Naive B cell (primary cell): Measurements from ENCODE around the gene PPP1R14C. TPM values are rescaled to one million over a fixed set of nuclear protein-coding genes. Genes with fewer than 3 reads are reported as not detected.
A peak's percentile ranks its signal among the peaks of the same experiment; 100 is the strongest.
"Not testable (repeated sequence)": the region's sequence is repeated elsewhere in the genome, so short reads cannot be mapped to it uniquely, and the experiment has no call there.

ENCODE experiments used
- ATAC-seq, 2 donors: fragments of 150-1000 bp; cut with Tn5 transposase; 2 replicates each; pipeline ENCODE4 v1.10.0; 2021; ENCODE audit warnings: low read depth in 2 of 2, mild to moderate bottlenecking in 2 of 2, moderate library complexity in 2 of 2
- DNase-seq: peaks from one replicate; pipeline ENCODE4 v3.0.0; 2022
- H3K27ac Mint-ChIP-seq, 6 donors: one replicate each; pipeline ENCODE4 v1.8.0; 2020 to 2022; ENCODE audit warnings: mild to moderate bottlenecking in 6 of 6, mixed read lengths in 6 of 6, moderate library complexity in 5 of 6, inconsistent platforms in 2 of 6
- H3K27me3 Mint-ChIP-seq, 3 donors: one replicate each; pipeline ENCODE4 v1.8.0; 2021 to 2022; ENCODE audit warnings: mixed read lengths in 3 of 3, mild to moderate bottlenecking in 1 of 3
- H3K36me3 Mint-ChIP-seq, 2 donors: one replicate each; pipeline ENCODE4 v1.8.0; 2020 to 2022; ENCODE audit warnings: mixed read lengths in 2 of 2, inconsistent platforms in 1 of 2, mild to moderate bottlenecking in 1 of 2
- H3K4me1 Mint-ChIP-seq, 3 donors: one replicate each; pipeline ENCODE4 v1.8.0; 2020 to 2022; ENCODE audit warnings: mixed read lengths in 3 of 3, inconsistent platforms in 1 of 3, mild to moderate bottlenecking in 1 of 3, moderate library complexity in 1 of 3
- H3K4me3 Mint-ChIP-seq, 8 donors: one replicate each; pipeline ENCODE4 v1.8.0; 2020 to 2022; ENCODE audit warnings: mild to moderate bottlenecking in 8 of 8, mixed read lengths in 8 of 8, moderate library complexity in 8 of 8, inconsistent platforms in 2 of 8
- H3K9me3 Mint-ChIP-seq, 7 donors: one replicate each; pipeline ENCODE4 v1.8.0; 2020 to 2022; ENCODE audit warnings: mixed read lengths in 7 of 7, mild to moderate bottlenecking in 5 of 7, inconsistent platforms in 2 of 7, moderate library complexity in 1 of 7
- polyA plus RNA-seq, 6 donors: library from polyadenylated mRNA; unstranded; fragments of 300-500 nt; fragmentation: Illumina TruSeq; gene quantifications; one replicate each; pipeline ENCODE4 v1.2.3, GENCODE V29; 2021; ENCODE audit warnings: low read depth in 6 of 6

PPP1R14C gene
- polyA plus RNA-seq, 6 donors from 2014 or later = 0.22 TPM; not detected in 5

DNA sequence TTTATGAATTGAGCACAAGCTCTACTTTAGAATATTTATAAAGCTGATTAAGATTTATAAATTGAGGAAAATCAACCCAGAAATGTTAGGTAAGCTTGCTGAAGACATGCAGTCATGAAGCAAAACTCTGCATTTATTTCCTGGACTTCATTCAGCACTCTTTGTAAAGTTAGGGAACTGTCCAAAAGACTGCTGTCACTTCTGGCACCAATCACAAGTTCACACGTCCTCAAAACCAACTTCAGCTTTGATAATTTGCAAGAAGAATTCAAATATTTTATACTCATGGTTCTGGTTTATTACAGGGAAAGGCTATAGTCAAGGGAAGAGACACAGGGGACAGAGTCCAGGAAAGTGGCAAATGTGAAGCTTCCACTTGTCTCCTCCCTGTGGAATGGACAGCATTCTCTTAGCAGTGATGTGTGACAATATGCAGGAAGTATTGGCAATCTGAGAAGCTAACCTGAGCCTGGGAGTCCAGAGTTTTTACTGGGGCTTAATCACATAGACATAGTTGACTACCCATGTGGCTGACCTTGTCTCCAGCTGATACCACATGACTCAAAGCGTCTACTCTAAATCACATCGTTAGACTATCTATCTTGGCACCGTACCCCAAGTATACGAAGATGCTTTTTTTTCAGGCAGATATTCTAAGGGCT is 85.4 kb downstream of the PPP1R14C start:
- peaks cover 0 to 7% (median 0%) of the 10 kb centered on the region in 7 donors for H3K9me3 Mint-ChIP-seq
- peaks cover 18 to 39% (median 34%) of the 10 kb centered on the region in 3 donors for H3K27me3 Mint-ChIP-seq
- no peak overlapping the region for H3K4me3 Mint-ChIP-seq
- ATAC-seq = no peak
- peaks cover 4 to 6% of the 10 kb centered on the region in 2 donors for H3K36me3 Mint-ChIP-seq
- DNase-seq = no peak
- no peak overlapping the region for H3K27ac Mint-ChIP-seq
- H3K4me1 Mint-ChIP-seq = no peaks in the 10 kb centered on the region

DNA sequence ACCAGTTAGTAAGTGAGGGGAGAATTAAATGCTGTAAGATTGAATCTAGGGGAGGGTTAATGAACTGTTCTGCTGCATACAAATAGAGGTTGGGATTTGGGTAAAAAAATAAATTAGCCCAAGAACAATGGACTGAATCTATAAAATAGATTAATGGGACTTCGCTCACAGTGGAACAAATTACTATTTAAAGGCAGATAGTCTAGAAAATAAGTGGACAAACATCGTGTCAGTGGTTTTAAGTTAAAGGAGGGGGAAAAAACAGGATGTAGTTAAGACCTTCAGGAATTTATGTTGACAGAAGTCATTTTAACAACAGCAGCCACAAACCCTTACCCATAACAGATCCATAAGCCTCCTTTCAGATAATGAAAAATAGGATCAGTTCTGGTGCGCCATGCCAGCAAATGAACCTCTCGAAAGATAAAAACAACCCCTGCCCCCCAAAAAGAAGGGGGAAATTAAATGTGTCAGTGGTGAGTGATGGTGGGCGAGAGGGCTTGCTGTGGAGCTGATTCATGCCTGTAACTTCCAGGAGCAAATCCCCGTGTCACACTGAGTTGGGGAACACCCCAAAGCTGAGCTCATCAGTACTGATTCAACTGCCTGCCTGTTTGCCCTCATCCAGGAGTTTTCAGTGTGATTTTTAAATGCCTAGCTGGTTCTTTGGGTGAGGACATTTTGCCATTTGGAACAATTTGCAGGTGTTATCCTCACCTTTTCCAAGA is 86.8 kb downstream of the PPP1R14C start:
- no peak for ATAC-seq
- Mint-ChIP-seq H3K27ac (no peak overlapping the region), H3K36me3 (peaks cover 4 to 6% of the 10 kb centered on the region in 2 donors), H3K9me3 (peaks cover 0 to 9% (median 0%) of the 10 kb centered on the region in 7 donors), H3K27me3 (peaks cover 15 to 34% (median 25%) of the 10 kb centered on the region in 3 donors), H3K4me1 (no peaks in the 10 kb centered on the region), H3K4me3 (no peak overlapping the region)
- no peak for DNase-seq

DNA sequence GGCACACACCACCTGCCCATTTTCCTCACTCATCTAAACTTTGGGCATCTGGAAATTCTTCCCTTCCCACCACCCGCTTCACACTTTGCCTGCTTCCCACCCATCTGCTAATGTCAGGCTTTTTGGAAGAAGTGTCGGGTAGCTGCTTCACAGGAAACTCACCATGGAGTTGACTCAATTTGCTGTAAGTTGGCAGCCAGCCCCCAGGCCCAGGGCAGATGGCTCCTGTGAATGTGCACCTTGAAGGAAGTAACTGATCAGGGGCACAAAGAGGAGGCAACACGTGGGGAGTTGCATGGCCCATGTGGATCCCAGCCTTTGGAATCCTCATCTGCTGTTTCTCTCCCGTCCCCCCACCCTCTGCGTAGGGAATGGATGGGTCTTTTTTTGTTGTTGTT is 87.3 kb downstream of the PPP1R14C start:
- peaks cover 15 to 34% (median 23%) of the 10 kb centered on the region in 3 donors for H3K27me3 Mint-ChIP-seq
- H3K4me3 Mint-ChIP-seq = no peak overlapping the region
- DNase-seq (no peak), ATAC-seq (no peak)
- peaks cover 0 to 6% of the 10 kb centered on the region in 2 donors for H3K36me3 Mint-ChIP-seq
- no peaks in the 10 kb centered on the region for H3K4me1 Mint-ChIP-seq
- peaks cover 0 to 9% (median 0%) of the 10 kb centered on the region in 7 donors for H3K9me3 Mint-ChIP-seq
- H3K27ac Mint-ChIP-seq = no peak overlapping the region

DNA sequence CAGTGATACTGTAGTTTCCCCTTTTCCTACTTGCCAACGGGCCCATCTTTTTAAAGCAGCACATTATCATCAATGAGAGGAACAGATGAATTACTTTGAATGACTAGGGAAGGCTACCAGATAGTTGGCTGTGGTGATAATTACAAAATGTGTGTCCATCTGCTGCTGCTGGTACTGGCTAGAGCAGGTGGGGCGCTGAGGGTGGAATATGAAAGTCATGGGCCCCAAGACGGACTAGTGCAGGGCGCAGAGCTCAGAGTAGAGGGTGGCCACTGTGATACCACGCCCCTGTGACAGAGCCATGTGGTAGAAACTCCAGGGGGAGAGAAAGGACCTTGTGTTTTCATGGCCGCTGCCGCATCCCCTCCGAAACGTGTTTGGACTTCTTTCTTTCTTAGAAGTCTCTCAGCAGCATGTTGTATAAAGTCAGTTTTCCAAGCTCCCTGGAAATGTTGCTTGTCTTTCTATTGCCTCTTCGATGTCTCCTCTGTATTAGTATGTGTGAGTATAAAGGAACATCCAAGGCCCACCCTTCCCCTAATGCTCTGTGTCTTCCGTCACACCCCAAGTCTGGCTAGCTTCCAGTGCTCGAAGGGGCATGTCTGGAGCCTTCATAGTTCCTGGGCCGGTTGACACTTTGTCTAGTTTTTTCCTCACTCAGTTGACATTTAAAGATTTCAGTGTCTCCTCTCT is 88.1 kb downstream of the PPP1R14C start:
- Mint-ChIP-seq H3K4me1 (peaks cover 0 to 2% (median 0%) of the 10 kb centered on the region in 3 donors), H3K4me3 (no peak overlapping the region), H3K36me3 (peaks cover 0 to 6% of the 10 kb centered on the region in 2 donors), H3K27me3 (peaks cover 15 to 36% (median 29%) of the 10 kb centered on the region in 3 donors), H3K9me3 (peaks cover 0 to 9% (median 0%) of the 10 kb centered on the region in 7 donors), H3K27ac (no peak overlapping the region)
- DNase-seq = no peak
- ATAC-seq = no peak

DNA sequence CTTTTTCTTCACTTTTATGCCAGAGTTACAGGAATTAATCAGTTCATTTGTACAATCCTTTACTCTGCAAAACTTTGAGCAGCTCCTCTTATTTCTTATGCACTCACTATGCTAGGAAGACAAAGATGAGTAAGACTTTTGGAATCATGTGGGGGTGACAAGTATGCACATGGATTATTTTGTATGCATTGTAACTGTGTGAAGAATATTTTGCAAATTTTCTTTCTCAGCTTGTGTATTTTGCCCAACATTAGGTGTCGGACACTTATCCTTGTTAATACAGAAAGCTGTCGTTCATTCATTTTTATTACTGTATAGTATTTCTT is 88.6 kb downstream of the PPP1R14C start:
- H3K27me3 Mint-ChIP-seq = peaks cover 20 to 41% (median 35%) of the 10 kb centered on the region in 3 donors
- ATAC-seq (no peak), DNase-seq (no peak)
- H3K27ac Mint-ChIP-seq = no peak overlapping the region
- H3K36me3 Mint-ChIP-seq = peaks cover 0 to 6% of the 10 kb centered on the region in 2 donors
- no peak overlapping the region for H3K4me3 Mint-ChIP-seq
- H3K9me3 Mint-ChIP-seq = peaks cover 0 to 9% (median 0%) of the 10 kb centered on the region in 7 donors
- H3K4me1 Mint-ChIP-seq = peaks cover 0 to 6% (median 0%) of the 10 kb centered on the region in 3 donors

DNA sequence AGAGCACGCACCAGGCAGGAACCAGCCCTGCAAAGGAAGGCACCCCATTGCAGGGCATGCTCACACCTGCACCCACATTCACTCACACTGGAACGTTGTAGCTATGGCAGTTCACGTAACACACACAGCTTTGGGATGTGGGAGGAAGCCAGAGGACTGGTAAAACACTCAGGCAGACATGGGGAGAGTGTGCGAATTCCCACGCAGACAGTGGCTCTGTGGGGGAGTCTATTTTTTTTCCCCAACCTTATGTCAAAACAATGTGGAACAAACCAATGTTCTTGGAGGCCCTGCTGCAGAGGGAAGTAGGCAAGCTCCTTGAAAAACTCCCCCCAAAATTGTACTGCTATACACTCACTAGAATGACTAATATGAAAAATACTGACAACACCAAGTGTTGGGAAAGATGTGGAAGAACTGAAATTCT is 91.0 kb downstream of the PPP1R14C start:
- peaks cover 0 to 9% (median 0%) of the 10 kb centered on the region in 7 donors for H3K9me3 Mint-ChIP-seq
- no peak for DNase-seq
- peaks cover 0 to 6% (median 0%) of the 10 kb centered on the region in 3 donors for H3K4me1 Mint-ChIP-seq

DNA sequence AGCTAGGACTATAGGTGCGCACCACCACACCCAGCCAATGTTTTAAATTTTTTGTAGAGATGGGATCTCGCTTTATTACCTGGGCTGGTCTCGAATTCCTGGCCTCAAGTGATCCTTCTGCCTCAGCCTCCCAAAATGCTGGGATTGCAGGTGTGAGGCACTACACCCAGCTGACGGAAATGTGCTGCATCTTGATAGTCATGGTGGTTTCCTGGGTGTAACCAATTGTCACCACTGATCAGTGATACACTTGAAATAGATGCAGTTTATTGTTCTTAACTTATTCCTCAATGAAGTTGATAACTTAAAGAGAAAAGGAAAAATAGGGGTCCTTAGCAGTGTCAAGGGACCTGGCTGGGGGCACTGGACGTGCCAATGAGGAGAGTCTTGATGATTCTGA is 92.4 kb downstream of the PPP1R14C start:
- ATAC-seq (no peak), DNase-seq (no peak)
- H3K27me3 Mint-ChIP-seq = peaks cover 16 to 36% (median 27%) of the 10 kb centered on the region in 3 donors
- no peak overlapping the region for H3K4me3 Mint-ChIP-seq
- peaks cover 0 to 13% of the 10 kb centered on the region in 2 donors for H3K36me3 Mint-ChIP-seq
- H3K27ac Mint-ChIP-seq = peak overlapping the region in 1 of 6 donors; percentile 15
- H3K4me1 Mint-ChIP-seq = peaks cover 0 to 6% (median 0%) of the 10 kb centered on the region in 3 donors
- H3K9me3 Mint-ChIP-seq = peaks cover 0 to 9% (median 6%) of the 10 kb centered on the region in 7 donors

More for the DNA sequence above, 91.0 kb downstream of the PPP1R14C start:
- Mint-ChIP-seq H3K36me3 (peaks cover 0 to 6% of the 10 kb centered on the region in 2 donors), H3K4me3 (no peak overlapping the region), H3K27me3 (peaks cover 20 to 36% (median 32%) of the 10 kb centered on the region in 3 donors), H3K27ac (peak overlapping the region in 1 of 6 donors; percentile 23)
- ATAC-seq = no peak

DNA sequence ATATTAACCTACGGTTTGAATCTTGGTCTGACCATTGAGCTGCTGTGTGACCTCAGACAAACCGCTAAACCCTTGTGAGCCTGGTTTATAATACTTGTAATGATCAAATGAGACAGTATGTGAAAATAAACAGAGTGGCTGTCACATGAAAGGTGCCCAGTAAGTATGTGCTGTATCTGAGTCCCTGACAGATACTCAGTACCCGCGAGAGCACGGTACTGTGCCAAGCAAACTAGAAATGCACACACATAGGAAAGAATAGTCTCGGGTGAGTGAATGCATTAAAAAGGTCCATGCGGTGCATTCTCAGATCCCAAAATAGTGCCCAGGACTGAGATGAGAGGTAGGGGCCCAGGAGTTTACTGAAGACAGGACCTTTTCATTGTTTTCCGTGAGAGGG is 93.3 kb downstream of the PPP1R14C start:
- DNase-seq (no peak), ATAC-seq (no peak)
- Mint-ChIP-seq H3K4me3 (no peak overlapping the region), H3K9me3 (peaks cover 0 to 9% (median 6%) of the 10 kb centered on the region in 7 donors), H3K27ac (peak overlapping the region in 1 of 6 donors; percentile 37), H3K36me3 (peaks cover 0 to 12% of the 10 kb centered on the region in 2 donors), H3K27me3 (peaks cover 9 to 29% (median 18%) of the 10 kb centered on the region in 3 donors), H3K4me1 (peaks cover 0 to 6% (median 0%) of the 10 kb centered on the region in 3 donors)

DNA sequence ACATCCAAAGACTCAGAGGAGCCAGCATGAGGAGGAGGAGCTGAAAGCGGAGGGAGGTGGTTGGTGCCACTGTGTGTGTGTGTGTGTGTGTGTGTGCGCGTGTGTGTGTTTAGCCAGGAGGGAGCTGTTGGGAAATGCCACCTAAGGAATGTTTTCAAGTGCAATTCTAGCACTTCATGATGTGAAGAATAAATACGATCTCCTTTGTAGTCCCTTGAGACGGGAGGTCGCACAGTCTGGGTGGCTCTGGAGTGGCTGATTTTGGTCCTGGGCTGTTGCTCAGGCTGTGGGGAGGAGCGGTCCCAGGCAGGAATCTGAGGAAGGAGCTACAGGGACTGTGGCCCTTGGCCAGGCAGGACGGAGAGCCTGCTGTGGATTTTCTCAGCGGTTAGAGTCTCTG is 93.7 kb downstream of the PPP1R14C start:
- DNase-seq (no peak), ATAC-seq (no peak)
- peaks cover 0 to 6% (median 0%) of the 10 kb centered on the region in 3 donors for H3K4me1 Mint-ChIP-seq
- peaks cover 0 to 9% (median 6%) of the 10 kb centered on the region in 7 donors for H3K9me3 Mint-ChIP-seq
- H3K36me3 Mint-ChIP-seq = peaks cover 0 to 8% of the 10 kb centered on the region in 2 donors
- H3K27ac Mint-ChIP-seq = peak overlapping the region in 1 of 6 donors; percentile 37
- H3K27me3 Mint-ChIP-seq = peaks cover 5 to 29% (median 13%) of the 10 kb centered on the region in 3 donors
- peak overlapping the region in 1 of 8 donors; percentile 42 for H3K4me3 Mint-ChIP-seq

DNA sequence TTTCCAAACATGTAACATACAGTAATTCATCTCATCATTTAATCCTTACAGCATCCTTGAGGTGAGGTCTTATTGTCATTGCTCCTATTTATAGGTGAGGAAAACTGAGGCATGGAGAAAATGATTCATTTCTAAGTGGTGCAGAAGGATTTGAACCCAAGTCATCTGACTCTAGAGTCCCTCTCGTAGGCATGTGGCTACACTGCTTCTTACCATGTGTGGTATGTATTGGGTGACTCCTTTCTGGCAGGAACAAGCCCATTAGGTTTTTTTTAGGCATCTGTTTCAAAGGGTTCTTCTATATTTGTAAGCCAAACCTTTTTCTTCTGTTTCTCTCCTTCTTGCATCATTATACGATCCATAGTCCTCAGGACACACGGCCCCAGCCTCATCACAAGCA is 94.8 kb downstream of the PPP1R14C start:
- DNase-seq (no peak), ATAC-seq (no peak)
- peaks cover 0 to 8% (median 4%) of the 10 kb centered on the region in 7 donors for H3K9me3 Mint-ChIP-seq
- peaks cover 0 to 13% (median 0%) of the 10 kb centered on the region in 3 donors for H3K4me1 Mint-ChIP-seq
- H3K27ac Mint-ChIP-seq = peak overlapping the region in 1 of 6 donors; percentile 51
- H3K36me3 Mint-ChIP-seq = peaks cover 0 to 7% of the 10 kb centered on the region in 2 donors
- no peak overlapping the region for H3K4me3 Mint-ChIP-seq
- H3K27me3 Mint-ChIP-seq = peaks cover 5 to 29% (median 11%) of the 10 kb centered on the region in 3 donors

DNA sequence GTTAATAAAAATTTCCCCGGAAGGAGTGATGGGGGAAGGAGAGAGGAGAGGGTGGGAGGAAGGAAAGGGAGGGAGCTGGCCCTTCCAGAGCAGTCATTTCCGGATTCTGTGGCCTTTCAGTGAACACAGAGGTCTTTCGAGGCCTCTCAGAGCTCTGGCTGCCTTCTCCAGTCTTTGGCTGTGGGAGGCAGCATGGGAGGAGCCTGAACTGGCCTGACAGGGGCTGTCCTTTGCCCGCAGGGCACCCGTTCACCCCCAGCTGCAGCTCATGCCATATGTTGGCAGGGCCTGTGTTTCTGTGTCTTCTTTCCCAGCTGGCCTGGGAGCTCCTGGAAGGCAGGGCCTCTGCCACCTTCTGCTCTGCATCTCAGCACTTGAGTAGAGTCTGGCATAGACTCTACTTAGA is 95.5 kb downstream of the PPP1R14C start:
- ATAC-seq (no peak), DNase-seq (no peak)
- peaks cover 0 to 13% (median 0%) of the 10 kb centered on the region in 3 donors for H3K4me1 Mint-ChIP-seq
- peak overlapping the region in 1 of 6 donors; percentile 8 for H3K27ac Mint-ChIP-seq
- peaks cover 0 to 7% of the 10 kb centered on the region in 2 donors for H3K36me3 Mint-ChIP-seq
- no peak overlapping the region for H3K4me3 Mint-ChIP-seq
- H3K27me3 Mint-ChIP-seq = peaks cover 5 to 29% (median 11%) of the 10 kb centered on the region in 3 donors
- peaks cover 0 to 6% (median under 1%) of the 10 kb centered on the region in 7 donors for H3K9me3 Mint-ChIP-seq

DNA sequence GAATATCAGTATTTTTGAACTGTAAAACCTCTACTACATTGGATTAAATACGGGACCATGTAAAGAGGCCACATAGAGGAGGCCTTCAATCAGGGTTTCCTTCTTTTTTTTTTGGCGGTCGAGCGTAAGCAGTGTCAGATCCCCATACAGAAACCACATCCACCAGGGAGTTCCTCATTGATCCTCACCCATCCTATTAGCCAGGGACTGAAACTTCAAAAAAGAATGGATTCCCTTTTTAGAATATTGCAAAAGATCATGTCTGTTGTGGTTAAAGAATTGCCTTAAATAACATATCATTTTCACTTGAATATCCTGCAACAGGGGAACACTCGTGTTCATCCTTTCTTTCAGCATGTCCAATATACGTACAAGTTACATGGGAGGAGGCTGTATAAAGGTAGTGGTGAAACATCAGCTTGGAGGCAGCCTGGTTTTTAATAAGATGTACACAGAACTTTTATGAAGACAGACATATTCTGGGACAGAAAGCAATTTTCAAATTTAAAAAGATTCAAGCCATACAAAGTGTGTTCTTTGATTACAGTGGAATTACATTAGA is 96.1 kb downstream of the PPP1R14C start:
- H3K4me3 Mint-ChIP-seq = no peak overlapping the region
- peaks cover 5 to 29% (median 11%) of the 10 kb centered on the region in 3 donors for H3K27me3 Mint-ChIP-seq
- DNase-seq = no peak
- peaks cover 0 to 13% (median 0%) of the 10 kb centered on the region in 3 donors for H3K4me1 Mint-ChIP-seq
- no peak for ATAC-seq
- H3K36me3 Mint-ChIP-seq = peaks cover 0 to 7% of the 10 kb centered on the region in 2 donors
- peak overlapping the region in 2 of 6 donors; percentile 20 to 44 for H3K27ac Mint-ChIP-seq
- peaks cover 0 to 6% (median 0%) of the 10 kb centered on the region in 7 donors for H3K9me3 Mint-ChIP-seq

DNA sequence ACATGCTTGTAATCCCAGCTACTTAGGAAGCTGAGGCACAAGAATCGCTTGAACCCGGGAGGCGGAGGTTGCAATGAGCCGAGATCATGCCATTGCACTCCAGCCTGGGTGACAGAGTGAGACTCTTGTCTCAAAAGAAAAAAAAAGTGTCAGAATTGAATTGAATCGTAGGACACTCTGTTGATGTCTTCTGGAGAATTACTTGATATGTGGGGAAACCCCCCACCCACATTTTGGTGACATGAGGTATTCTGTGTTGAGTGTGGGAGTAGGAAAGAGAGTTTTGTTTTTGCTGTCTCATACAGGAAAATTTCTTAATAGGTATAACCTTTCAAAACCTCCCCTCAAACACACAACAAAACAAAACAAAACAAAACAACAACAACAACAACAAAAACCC is 98.9 kb downstream of the PPP1R14C start:
- H3K9me3 Mint-ChIP-seq, DNase-seq, H3K4me3 Mint-ChIP-seq, H3K36me3 Mint-ChIP-seq, H3K4me1 Mint-ChIP-seq, ATAC-seq, H3K27ac Mint-ChIP-seq: not testable (repeated sequence)
- H3K27me3 Mint-ChIP-seq = peaks cover 0 to 13% (median under 1%) of the 10 kb centered on the region in 3 donors
